IMR-90 (cell line): ENCODE measurements around the gene MPI.

Experiments used
- MAFK ChIP-seq: IDR thresholded peaks from 2 replicates; pipeline ENCODE4 v1.6.1; 2012; ENCODE audit warnings: low read depth, low read length, improper control_type of control experiment
- POLR2A ChIP-seq: IDR thresholded peaks from 2 replicates; pipeline ENCODE4 v1.6.1; 2012; ENCODE audit warnings: mild to moderate bottlenecking, low read depth, low read length
- RAD21 ChIP-seq: IDR thresholded peaks from 2 replicates; pipeline ENCODE4 v1.6.1; 2012; ENCODE audit warnings: low read length, improper control_type of control experiment
- TF ChIP-seq, protein P1 (sequence below): conservative IDR thresholded peaks from 2 replicates; pipeline ENCODE4 v1.5.1; 2012; ENCODE audit warnings: mild to moderate bottlenecking, low read depth, low read length, improper control_type of control experiment

- TF ChIP-seq RAD21, result no peak
- no peak for TF ChIP-seq MAFK
- TF ChIP-seq, protein P1, sequence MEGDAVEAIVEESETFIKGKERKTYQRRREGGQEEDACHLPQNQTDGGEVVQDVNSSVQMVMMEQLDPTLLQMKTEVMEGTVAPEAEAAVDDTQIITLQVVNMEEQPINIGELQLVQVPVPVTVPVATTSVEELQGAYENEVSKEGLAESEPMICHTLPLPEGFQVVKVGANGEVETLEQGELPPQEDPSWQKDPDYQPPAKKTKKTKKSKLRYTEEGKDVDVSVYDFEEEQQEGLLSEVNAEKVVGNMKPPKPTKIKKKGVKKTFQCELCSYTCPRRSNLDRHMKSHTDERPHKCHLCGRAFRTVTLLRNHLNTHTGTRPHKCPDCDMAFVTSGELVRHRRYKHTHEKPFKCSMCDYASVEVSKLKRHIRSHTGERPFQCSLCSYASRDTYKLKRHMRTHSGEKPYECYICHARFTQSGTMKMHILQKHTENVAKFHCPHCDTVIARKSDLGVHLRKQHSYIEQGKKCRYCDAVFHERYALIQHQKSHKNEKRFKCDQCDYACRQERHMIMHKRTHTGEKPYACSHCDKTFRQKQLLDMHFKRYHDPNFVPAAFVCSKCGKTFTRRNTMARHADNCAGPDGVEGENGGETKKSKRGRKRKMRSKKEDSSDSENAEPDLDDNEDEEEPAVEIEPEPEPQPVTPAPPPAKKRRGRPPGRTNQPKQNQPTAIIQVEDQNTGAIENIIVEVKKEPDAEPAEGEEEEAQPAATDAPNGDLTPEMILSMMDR, result no peak
- no peak for TF ChIP-seq POLR2A
Measured at GRCh38 chr15:74928771-74929198, 38.9 kb downstream of the MPI start.
